HG03108 (cell line): ENCODE measurements around the gene ZBTB37.
"Not testable (repeated sequence)": the region's sequence is repeated elsewhere in the genome, so short reads cannot be mapped to it uniquely, and the experiment has no call there.

Experiments
- ATAC-seq: cut with Tn5 transposase; IDR thresholded peaks from one replicate; pipeline ENCODE4 v1.9.1; 2021; ENCODE audit warnings: moderate library complexity; ENCODE audit not compliant: unreplicated experiment

ZBTB37 gene

GRCh38 chr1:173900427-173900826 is 32.2 kb downstream of the ZBTB37 start:
- no peak for ATAC-seq

- ATAC-seq: no peak
Observed at GRCh38 chr1:173900992-173901391, 32.8 kb downstream of the ZBTB37 start.

- no peak for ATAC-seq
Observed at GRCh38 chr1:173903827-173904531, 35.8 kb downstream of the ZBTB37 start.

GRCh38 chr1:173913111-173913510 is 44.9 kb downstream of the ZBTB37 start:
- ATAC-seq: no peak

- ATAC-seq: no peak
Observed at GRCh38 chr1:173914366-173914871, 46.2 kb downstream of the ZBTB37 start.

GRCh38 chr1:173915596-173915995 is 47.4 kb downstream of the ZBTB37 start:
- ATAC-seq: no peak

GRCh38 chr1:173916667-173917066 is 48.5 kb downstream of the ZBTB37 start:
- ATAC-seq: no peak

- ATAC-seq: no peak
Observed at GRCh38 chr1:173917149-173917548, 49.0 kb downstream of the ZBTB37 start, which contains the start of gene SERPINC1. TSS of gene SERPINC1 (minus strand) at chr1:173917327. CDS start at chr1:173917259, 68 bp downstream.

- no peak for ATAC-seq
Observed at GRCh38 chr1:173917635-173918493, 49.7 kb downstream of the ZBTB37 start.

- ATAC-seq: no peak
Observed at GRCh38 chr1:173920861-173921260, 52.7 kb downstream of the ZBTB37 start.

GRCh38 chr1:173925306-173926242 is 57.4 kb downstream of the ZBTB37 start:
- no peak for ATAC-seq

- not testable (repeated sequence) for ATAC-seq
Observed at GRCh38 chr1:173930541-173930940, 62.4 kb downstream of the ZBTB37 start.

- no peak for ATAC-seq
Observed at GRCh38 chr1:173934440-173934839, 66.3 kb downstream of the ZBTB37 start.

- peak; percentile 76 for ATAC-seq
Observed at GRCh38 chr1:173937062-173937461, 68.9 kb downstream of the ZBTB37 start.

GRCh38 chr1:173946380-173946921 is 78.3 kb downstream of the ZBTB37 start:
- ATAC-seq: no peak

GRCh38 chr1:173948594-173948993 is 80.4 kb downstream of the ZBTB37 start:
- ATAC-seq: no peak
